Common myeloid progenitor, CD34-positive (primary cell): ENCODE measurements around the gene ZNF544.

Experiments used
- CTCF ChIA-PET: fragments of 350-600 bp; sonication (Branson Sonifier 250); formaldehyde crosslinking; loops from one replicate; lab custom pipeline; 2021; ENCODE audit warnings: antibody characterized with exemption; lab: Charles Lee
- POLR2A ChIA-PET: fragments of 350-600 bp; sonication (Branson Sonifier 250); formaldehyde crosslinking; loops from one replicate; lab custom pipeline; 2021; ENCODE audit warnings: antibody characterized with exemption; lab: Charles Lee
- DNase-seq, 3 donors: peaks; one replicate each; pipeline versions ENCODE4 v3.0.0 to v3.0.0-alpha.2; 2013
- H3K27ac ChIP-seq, 2 experiments: 1 replicate in 1 of 2; 2 replicates in 1 of 2; pipeline ENCODE4 v1.7.0; 2013; ENCODE audit warnings: inconsistent platforms in 2 of 2, low read length in 2 of 2, mild to moderate bottlenecking in 2 of 2, low read depth in 1 of 2, moderate library complexity in 1 of 2; ENCODE audit not compliant: severe bottlenecking in 2 of 2, insufficient read depth in 1 of 2, poor library complexity in 1 of 2
- H3K27me3 ChIP-seq, 5 experiments: replicated peaks in 2 of 5; 1 replicate in 3 of 5; 2 replicates in 2 of 5; pipeline versions ENCODE4 v1.6.1 to v1.7.0; 2013; ENCODE audit warnings: low read length in 4 of 5, mild to moderate bottlenecking in 2 of 5, moderate library complexity in 2 of 5, inconsistent platforms in 1 of 5; ENCODE audit not compliant: insufficient read depth in 5 of 5, control insufficient read depth in 4 of 5
- H3K36me3 ChIP-seq, 4 experiments: 1 replicate in 2 of 4; 2 replicates in 2 of 4; pipeline versions ENCODE4 v1.6.1 to v1.7.0; 2013; ENCODE audit warnings: low read length in 3 of 4, control low read depth in 1 of 4, mild to moderate bottlenecking in 1 of 4; ENCODE audit not compliant: control insufficient read depth in 4 of 4, insufficient read depth in 4 of 4
- H3K4me1 ChIP-seq, 4 experiments: 1 replicate in 3 of 4; 2 replicates in 1 of 4; pipeline versions ENCODE4 v1.6.1 to v1.7.1; 2013; ENCODE audit warnings: low read length in 3 of 4, mild to moderate bottlenecking in 3 of 4, control low read depth in 1 of 4, inconsistent platforms in 1 of 4, moderate library complexity in 1 of 4; ENCODE audit not compliant: control insufficient read depth in 4 of 4, insufficient read depth in 4 of 4; ENCODE audit errors: control extremely low read depth in 1 of 4
- H3K4me3 ChIP-seq, 7 experiments: 1 replicate in 4 of 7; 2 replicates in 3 of 7; pipeline versions ENCODE4 v1.5.1 to v1.7.0; 2013; ENCODE audit warnings: mild to moderate bottlenecking in 7 of 7, low read length in 6 of 7, moderate library complexity in 6 of 7, inconsistent platforms in 2 of 7, low read depth in 2 of 7, control low read depth in 1 of 7; ENCODE audit not compliant: insufficient read depth in 4 of 7, control insufficient read depth in 1 of 7; ENCODE audit errors: extremely low read depth in 1 of 7
- H3K9me3 ChIP-seq, 5 experiments: 1 replicate in 4 of 5; 2 replicates in 1 of 5; pipeline versions ENCODE4 v1.6.1 to v1.7.1; 2013; ENCODE audit warnings: low read length in 4 of 5, mild to moderate bottlenecking in 2 of 5, inconsistent platforms in 1 of 5, low read depth in 1 of 5, moderate library complexity in 1 of 5; ENCODE audit not compliant: control insufficient read depth in 4 of 5, insufficient read depth in 2 of 5; ENCODE audit errors: control extremely low read depth in 1 of 5
- WGBS: methylation state at CpG from one replicate; pipeline ENCODE4 v1.1.5; 2013; ENCODE audit not compliant: insufficient coverage; 5-methylcytosine and 5-hydroxymethylcytosine counted together

ZNF544 gene

DNA sequence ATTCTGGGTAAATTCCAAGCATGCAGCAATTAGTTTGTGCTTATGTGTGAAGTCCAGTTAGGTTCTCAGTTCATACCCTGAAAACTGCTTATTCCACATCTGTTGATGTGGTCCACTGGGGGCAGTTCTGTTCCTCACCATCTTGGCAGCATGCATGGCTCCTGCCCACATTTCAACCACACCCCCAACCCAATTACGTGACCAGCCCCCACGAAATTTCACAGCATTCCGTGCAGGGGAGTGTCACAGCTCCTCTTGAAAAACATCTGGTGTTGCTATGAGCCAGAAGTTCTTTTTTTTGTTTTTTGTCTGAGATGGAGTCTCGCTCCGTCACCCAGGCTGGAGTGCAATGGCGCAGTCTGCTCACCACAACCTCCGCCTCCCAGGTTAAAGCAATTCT, 67.4 kb downstream of the ZNF544 start:
- 100% methylated on average over 3 of the region's 7 CpGs for WGBS
- Histone ChIP-seq H3K27me3 (no peaks in the 10 kb centered on the region), H3K4me1 (no peaks in the 10 kb centered on the region), H3K9me3 (peaks cover 3 to 90% (median 81%) of the 10 kb centered on the region in 5 experiments), H3K4me3 (peak overlapping the region in 2 of 7 experiments; percentile 7 to 29), H3K27ac (no peak overlapping the region), H3K36me3 (peaks cover 53 to 98% (median 83%) of the 10 kb centered on the region in 4 experiments)
- POLR2A ChIA-PET: no interaction called here
- CTCF ChIA-PET: interaction anchor here (1.3 kb wide), 1 partner anchor 8 kb away, joined by 3 read pairs; no protein-coding TSS in a partner anchor
- no peak for DNase-seq

DNA sequence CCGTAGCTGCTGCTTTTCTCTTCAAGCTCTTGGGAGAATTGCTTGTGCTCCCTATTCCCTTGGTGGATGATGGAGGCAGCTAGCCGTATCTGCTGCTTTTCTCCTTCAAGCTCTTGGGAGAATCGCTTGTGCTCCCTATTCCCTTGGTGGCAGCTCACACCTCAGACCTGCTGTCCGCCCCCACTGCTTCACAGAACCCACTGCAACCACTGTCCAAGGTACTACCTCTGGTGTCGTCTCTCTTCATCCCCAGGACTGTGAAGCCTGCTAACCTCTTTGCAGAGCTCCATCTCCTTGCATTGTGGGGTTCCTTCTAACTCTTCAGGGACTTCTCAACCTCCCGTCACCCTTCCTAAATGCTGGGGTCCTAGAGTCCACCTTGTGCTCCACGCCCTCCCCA, 71.9 kb downstream of the ZNF544 start:
- no peak overlapping the region for H3K27ac ChIP-seq
- WGBS: 97% methylated on average over 7 of the region's 7 CpGs
- CTCF ChIA-PET: interaction anchor here (0.7 to 1.3 kb wide), 2 partner anchors 15 to 31 kb away, joined by 3 read pairs; no protein-coding TSS in a partner anchor

DNA sequence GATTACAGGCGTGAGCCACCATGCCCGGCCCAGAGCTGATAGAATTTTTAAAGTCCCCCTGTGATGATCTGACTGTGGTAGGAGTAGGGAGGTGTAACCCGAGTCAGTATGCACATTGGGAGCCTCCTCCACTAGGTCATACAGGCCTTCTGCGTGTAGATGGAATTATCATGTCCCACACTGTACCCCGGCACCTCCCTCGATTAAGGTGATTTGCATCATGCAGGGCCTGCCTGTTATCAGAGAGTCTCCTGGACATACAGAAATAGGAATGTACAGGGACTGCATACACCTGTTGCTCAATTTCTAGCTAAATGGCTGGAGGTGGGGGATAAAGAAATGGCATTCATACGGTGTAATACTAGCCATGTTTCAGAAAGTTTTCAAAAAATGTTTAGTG, 75.5 kb downstream of the ZNF544 start:
- peaks cover 0 to 17% (median 14%) of the 10 kb centered on the region in 4 experiments for H3K4me1 ChIP-seq
- peak overlapping the region in 4 of 7 experiments; percentile 82 to 96 (median 92) for H3K4me3 ChIP-seq
- POLR2A ChIA-PET: no interaction called here
- H3K27me3 ChIP-seq: no peaks in the 10 kb centered on the region
- WGBS: 100% methylated on average over 3 of the region's 7 CpGs
- peak overlapping the region; percentile 96 to 98 for H3K27ac ChIP-seq
- no peak for DNase-seq
- H3K9me3 ChIP-seq: peaks cover 4 to 33% (median 23%) of the 10 kb centered on the region in 5 experiments
- CTCF ChIA-PET: no interaction called here
- peaks cover 24 to 64% (median 54%) of the 10 kb centered on the region in 4 experiments for H3K36me3 ChIP-seq

More for the DNA sequence above, 71.9 kb downstream of the ZNF544 start:
- POLR2A ChIA-PET: no interaction called here
- peak overlapping the region in 1 of 7 experiments; percentile 22 for H3K4me3 ChIP-seq
- peaks cover 0 to 7% (median 6%) of the 10 kb centered on the region in 4 experiments for H3K4me1 ChIP-seq
- peaks cover 24 to 70% (median 50%) of the 10 kb centered on the region in 4 experiments for H3K36me3 ChIP-seq
- H3K27me3 ChIP-seq: no peaks in the 10 kb centered on the region
- peaks cover 7 to 59% (median 44%) of the 10 kb centered on the region in 5 experiments for H3K9me3 ChIP-seq
- no peak for DNase-seq

DNA sequence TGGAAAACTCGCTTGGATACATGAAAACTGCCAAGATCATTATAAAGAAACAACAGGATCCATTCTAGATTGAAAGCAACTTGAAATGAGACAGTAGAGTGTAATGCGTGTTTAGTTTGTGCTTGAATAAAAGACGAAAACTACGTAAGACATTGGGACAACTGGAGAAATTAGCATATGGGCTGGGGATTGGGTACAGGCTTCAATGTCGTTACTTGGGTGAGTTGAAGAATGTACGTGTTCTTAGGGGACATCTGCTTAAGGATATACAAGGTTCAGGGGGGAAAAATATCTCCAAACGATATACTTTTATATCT, 76.0 kb downstream of the ZNF544 start:
- H3K36me3 ChIP-seq: peaks cover 25 to 65% (median 56%) of the 10 kb centered on the region in 4 experiments

DNA sequence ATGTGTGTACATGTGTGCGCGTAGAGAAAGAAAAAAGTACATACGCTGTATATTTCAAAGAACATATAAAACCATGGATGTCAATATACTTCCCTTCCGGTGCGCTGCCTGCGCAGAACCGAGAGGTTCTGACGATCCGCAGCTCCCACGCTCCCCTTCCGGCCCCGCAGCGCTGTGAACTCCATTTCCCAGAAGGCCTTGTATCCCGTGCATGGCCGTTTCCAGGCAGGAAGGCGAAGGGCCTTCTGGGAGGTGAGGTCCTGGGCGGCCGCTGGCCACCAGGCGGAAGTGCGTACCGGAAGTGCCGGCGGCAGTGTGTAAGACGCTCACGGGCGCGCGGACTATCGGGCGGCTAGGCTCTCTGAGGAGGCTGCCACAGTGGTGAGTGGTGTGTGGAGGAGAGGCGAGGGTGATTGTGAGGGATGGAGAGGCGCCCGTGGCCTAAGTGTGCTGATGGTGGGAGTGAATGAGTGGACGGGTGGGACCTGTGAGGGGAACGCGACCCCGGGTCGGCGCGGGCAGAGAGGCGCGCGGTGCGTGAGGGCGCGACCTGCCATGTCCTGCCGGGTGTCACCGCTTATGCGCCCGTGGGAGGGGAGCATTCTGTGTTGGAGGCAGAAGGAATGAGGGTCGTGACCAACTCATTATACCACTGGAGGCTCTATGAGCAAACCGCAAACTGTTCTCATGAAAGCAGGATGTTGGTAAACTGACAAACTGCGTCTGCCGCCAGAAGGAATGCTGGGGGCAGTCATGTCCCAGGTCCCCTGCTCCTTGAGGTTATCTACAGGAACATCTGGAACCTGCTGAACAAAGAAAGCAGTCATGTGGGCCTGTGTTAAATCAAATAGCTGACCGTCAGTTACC, 76.6 kb downstream of the ZNF544 start, which contains the start of gene ERVK3-1:
Gene ERVK3-1 (plus strand): TSS at position 313 of the 867 bp plus-strand sequence. CDS start 6,792 bp downstream, outside the sequence.
- H3K27me3 ChIP-seq: no peaks in the 10 kb centered on the region
- ChIA-PET CTCF (interaction anchor here (0.9 kb wide), 1 partner anchor 21 kb away, joined by 3 read pairs; the partner anchor contains the start of gene ZSCAN22), POLR2A (interaction anchor here (0.5 to 1.7 kb wide), 9 partner anchors 9 to 77 kb away, joined by 3 to 7 read pairs (median 3); partner anchors contain the start of genes ZNF544 and ZSCAN22)
- peaks cover 23 to 63% (median 53%) of the 10 kb centered on the region in 4 experiments for H3K36me3 ChIP-seq
- H3K9me3 ChIP-seq: peaks cover 4 to 27% (median 23%) of the 10 kb centered on the region in 5 experiments
- H3K4me1 ChIP-seq: peaks cover 0 to 17% (median 14%) of the 10 kb centered on the region in 4 experiments
- peak; percentile 99 to 100 (median 99) for DNase-seq
- peak within 1 kb of the TSS; percentile 76 to 96 (median 89) for H3K4me3 ChIP-seq
- H3K27ac ChIP-seq: peak within 1 kb of the TSS; percentile 96 to 98
- WGBS: 0% methylated on average over 27 of the region's 55 CpGs

More for the DNA sequence above, 76.0 kb downstream of the ZNF544 start:
- H3K4me3 ChIP-seq: peak overlapping the region in 6 of 7 experiments; percentile 76 to 96 (median 86)
- DNase-seq: no peak
- H3K27ac ChIP-seq: peak overlapping the region; percentile 96 to 98
- no peaks in the 10 kb centered on the region for H3K27me3 ChIP-seq
- POLR2A ChIA-PET: interaction anchor here (0.5 to 1.7 kb wide), 3 partner anchors 9 to 59 kb away, joined by 3 to 5 read pairs (median 4); no protein-coding TSS in a partner anchor
- H3K4me1 ChIP-seq: peaks cover 0 to 17% (median 14%) of the 10 kb centered on the region in 4 experiments
- 68% methylated on average over 4 of the region's 7 CpGs for WGBS
- H3K9me3 ChIP-seq: peaks cover 4 to 33% (median 25%) of the 10 kb centered on the region in 5 experiments
- CTCF ChIA-PET: no interaction called here

DNA sequence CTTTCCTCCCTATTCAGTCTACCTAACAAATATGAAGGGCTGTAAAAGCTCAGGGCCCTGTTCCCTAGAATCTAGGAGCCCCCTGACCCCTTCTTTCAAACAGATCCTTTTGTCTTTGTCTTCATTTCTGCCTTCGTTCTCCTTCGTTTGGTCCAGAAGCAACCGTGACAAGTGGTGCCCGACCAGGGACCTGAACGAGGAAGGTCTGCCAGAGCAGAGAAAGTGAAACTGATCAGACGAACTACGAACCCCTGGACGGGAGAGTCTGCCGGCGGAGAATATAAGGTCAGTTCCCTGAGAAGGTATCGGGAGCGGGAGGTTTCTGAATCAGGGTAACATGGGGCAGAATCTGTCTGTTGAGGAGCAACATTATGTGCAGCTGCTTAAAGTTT, 77.2 kb downstream of the ZNF544 start:
- H3K9me3 ChIP-seq: peaks cover 4 to 21% (median 17%) of the 10 kb centered on the region in 5 experiments
- H3K4me3 ChIP-seq: peak overlapping the region; percentile 76 to 96 (median 89)
- H3K27ac ChIP-seq: peak overlapping the region; percentile 96 to 98
- H3K27me3 ChIP-seq: no peaks in the 10 kb centered on the region
- DNase-seq: no peak
- H3K4me1 ChIP-seq: peaks cover 0 to 17% (median 14%) of the 10 kb centered on the region in 4 experiments
- ChIA-PET POLR2A (interaction anchor here (0.7 to 1.7 kb wide), 7 partner anchors 8 to 77 kb away, joined by 3 to 7 read pairs (median 3); partner anchors contain the start of genes ZNF544 and ZSCAN22), CTCF (interaction anchor here (0.9 kb wide), 1 partner anchor 20 kb away, joined by 3 read pairs; the partner anchor contains the start of gene ZSCAN22)
- WGBS: 84% methylated on average over 12 of the region's 12 CpGs
- peaks cover 20 to 59% (median 47%) of the 10 kb centered on the region in 4 experiments for H3K36me3 ChIP-seq
